K562 (cell line): ENCODE measurements around the gene TEP1. TPM values are rescaled to one million over a fixed set of nuclear protein-coding genes. Genes with fewer than 3 reads are reported as not detected.

Experiments used
- ASH1L ChIP-seq: fragments of 450-650 bp; IDR thresholded peaks from 2 replicates; pipeline ENCODE4 v1.6.1; 2018; ENCODE audit warnings: borderline replicate concordance, mild to moderate bottlenecking, low read depth; ENCODE audit not compliant: partially characterized antibody
- C11orf30 ChIP-seq: fragments of 450-650 bp; IDR thresholded peaks from 2 replicates; pipeline ENCODE4 v1.6.1; 2016; ENCODE audit warnings: low read depth, mild to moderate bottlenecking
- CCNT2 ChIP-seq: IDR thresholded peaks from 2 replicates; pipeline ENCODE4 v1.6.1; 2011; ENCODE audit warnings: borderline replicate concordance, low read depth, mild to moderate bottlenecking, moderate library complexity, mixed read lengths, low read length; ENCODE audit not compliant: insufficient read length; ENCODE audit errors: extremely low read depth
- FOXK2 ChIP-seq, 2 experiments: fragments of 450-650 bp; IDR thresholded peaks in 1 of 2; conservative IDR thresholded peaks in 1 of 2; 2 replicates each; pipeline ENCODE4 v1.6.1; 2016; ENCODE audit warnings: low read depth in 2 of 2, mild to moderate bottlenecking in 1 of 2
- HCFC1 ChIP-seq: IDR thresholded peaks from 2 replicates; pipeline ENCODE4 v1.6.1; 2012; ENCODE audit warnings: low read depth, low read length, improper control_type of control experiment
- HDAC2 ChIP-seq: fragments of 450-650 bp; IDR thresholded peaks from 2 replicates; pipeline ENCODE4 v1.6.1; 2016; ENCODE audit warnings: mild to moderate bottlenecking
- MTA1 ChIP-seq: fragments of 450-650 bp; IDR thresholded peaks from 2 replicates; pipeline ENCODE4 v1.6.1; 2017; ENCODE audit warnings: borderline replicate concordance
- POLR2A ChIP-seq: fragments of 450-650 bp; conservative IDR thresholded peaks from 2 replicates; pipeline ENCODE4 v1.6.1; 2016
- SOX6 ChIP-seq: fragments of 450-650 bp; IDR thresholded peaks from 2 replicates; pipeline ENCODE4 v1.6.1; 2014; ENCODE audit warnings: mild to moderate bottlenecking
- VEZF1 ChIP-seq: fragments of 200-800 bp; sonication (Bioruptor generic); IDR thresholded peaks from 2 replicates; pipeline ENCODE4 v1.6.1; 2017; ENCODE audit warnings: missing genetic modification characterization, missing compliant biosample characterization
- ZSCAN29 ChIP-seq: fragments of 450-650 bp; IDR thresholded peaks from 2 replicates; pipeline ENCODE4 v1.6.1; 2017
- ZZZ3 ChIP-seq: fragments of 450-650 bp; IDR thresholded peaks from 2 replicates; pipeline ENCODE4 v1.6.1; 2016; ENCODE audit warnings: antibody characterized with exemption, mild to moderate bottlenecking, moderate library complexity
- polyA plus RNA-seq, 8 experiments: library from polyadenylated mRNA; depleted of rRNA in 4 of 8; stranded (reverse) in 5 of 8; unstranded in 3 of 8; fragments of >200 nt; fragmentation: Nextera tagmentation in 2 of 8; fragmentation: Illumina TruSeq in 1 of 8; extraction: Ambion mirVana in 2 of 8; extraction: Trizol in 1 of 8; gene quantifications; 2 replicates each; pipeline versions ENCODE4 v1.2.1 to v1.2.3, GENCODE V29; 2011 to 2014; ENCODE audit warnings: inconsistent platforms in 1 of 8, missing spikeins in 1 of 8
- total RNA-seq, 7 experiments: library from RNA; depleted of rRNA in 6 of 7; stranded (reverse); fragments of >200 nt in 6 of 7; fragmentation: Illumina TruSeq in 2 of 7; extraction: Trizol in 2 of 7; gene quantifications; 2 replicates each; pipeline versions ENCODE4 v1.2.1 to v1.2.3, GENCODE V29; 2011 to 2021; ENCODE audit warnings: low replicate concordance in 1 of 7
- TF ChIP-seq, protein P1 (sequence below), 2 experiments: fragments of 450-650 bp in 1 of 2; sonication (generic) in 1 of 2; formaldehyde crosslinking in 1 of 2; IDR thresholded peaks in 1 of 2; conservative IDR thresholded peaks in 1 of 2; 2 replicates each; pipeline versions ENCODE4 v1.6.1 to v1.8.1; 2016 to 2023; ENCODE audit warnings: mild to moderate bottlenecking in 2 of 2, moderate library complexity in 2 of 2, inconsistent platforms in 1 of 2, missing genetic modification reagents in 1 of 2

TEP1 gene
- total and polyA plus RNA-seq, 9 of the 15 experiments (the other 6 are each of a cell fraction or from before 2014, with no cell fraction given): 1.0 to 12.2 (median 7.1) TPM

DNA sequence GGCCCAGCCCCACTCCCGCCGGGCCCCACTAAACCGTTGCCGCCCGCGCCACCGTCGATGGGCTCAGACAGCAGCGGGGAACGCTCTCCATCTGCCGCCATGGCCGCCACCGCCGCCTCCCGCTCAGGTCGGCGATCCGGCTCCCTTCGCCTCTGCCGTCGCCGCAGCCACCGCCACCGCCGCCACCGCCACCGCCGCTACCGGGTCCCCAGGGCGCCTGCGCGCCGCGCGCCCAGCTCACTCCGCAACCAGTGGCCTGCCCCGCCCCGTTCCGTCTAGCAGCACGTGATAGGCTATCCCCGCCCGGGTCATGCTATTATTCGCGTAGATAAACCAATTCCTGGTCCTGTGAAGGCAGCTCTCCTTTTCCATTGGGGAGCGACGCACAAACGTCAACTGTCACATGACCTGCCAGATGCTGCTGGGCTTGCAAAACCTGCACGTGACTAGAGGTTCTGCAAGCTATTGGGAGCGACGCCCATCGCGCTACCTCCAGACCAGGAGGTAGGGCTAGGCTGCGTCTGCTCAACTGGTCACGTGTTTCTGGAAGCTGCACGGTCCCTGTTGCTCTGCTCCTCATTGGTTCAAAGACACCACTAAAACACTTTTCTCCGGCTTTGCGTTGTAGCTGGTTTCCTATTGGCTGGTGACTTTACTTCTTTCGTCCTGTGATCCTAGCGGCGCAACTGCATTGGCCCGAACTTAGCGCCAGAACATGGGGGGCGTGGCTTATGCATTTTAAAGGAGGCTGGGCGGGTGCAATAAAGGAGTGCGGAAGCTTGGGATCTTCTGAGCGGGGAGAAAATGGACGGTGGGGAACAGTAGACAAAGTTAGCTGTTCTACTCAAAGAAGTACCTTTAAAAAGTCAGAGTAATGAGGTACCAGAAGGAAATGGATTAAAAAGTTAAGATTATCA is 48.2 kb upstream of the TEP1 start, which contains the start of gene PIP4P1 (continued):
- TF ChIP-seq C11orf30: peak; percentile 91
- peak; percentile 31; the same call in 1 of the 2 replicates for TF ChIP-seq HCFC1
- TF ChIP-seq MTA1: 0 out of 2 replicates have a peak, but pooled peaks have one; percentile 30
- peak; percentile 93 to 97 for TF ChIP-seq FOXK2 (conservative IDR thresholded peaks at IDR 0.05 in 1 of 2, IDR thresholded peaks at IDR 0.05 in 1 of 2; ENCODE audit: low read depth in 2 of 2)
- TF ChIP-seq ASH1L: peak; percentile 89
- peak; percentile 85 for TF ChIP-seq POLR2A
- 0 out of 2 replicates have a peak, but pooled peaks have one; percentile 18 for TF ChIP-seq ZSCAN29
- TF ChIP-seq VEZF1 (CRISPR knock-in tag): peak; percentile 70
- peak; percentile 57; the same call in 1 of the 2 replicates for TF ChIP-seq HDAC2
- TF ChIP-seq, protein P1, sequence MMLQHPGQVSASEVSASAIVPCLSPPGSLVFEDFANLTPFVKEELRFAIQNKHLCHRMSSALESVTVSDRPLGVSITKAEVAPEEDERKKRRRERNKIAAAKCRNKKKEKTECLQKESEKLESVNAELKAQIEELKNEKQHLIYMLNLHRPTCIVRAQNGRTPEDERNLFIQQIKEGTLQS (IDR thresholded peaks at IDR 0.05): peak; percentile 63
- TF ChIP-seq, protein P1 (CRISPR knock-in tag; conservative IDR thresholded peaks at IDR 0.05): no peak; the same call in 1 of the 2 replicates
- TF ChIP-seq SOX6: peak; percentile 84
- no peak for TF ChIP-seq ZZZ3
- TF ChIP-seq CCNT2: peak; percentile 76
- TF ChIP-seq, all 486 proteins: peak for 134
